WI38 (cell line): ENCODE data around the gene PCBP3.

Experiments used
- H3K4me3 ChIP-seq: 2 replicates; pipeline ENCODE4 v1.5.1; 2011; ENCODE audit warnings: low read depth, mild to moderate bottlenecking, control low read depth, low read length
- TF ChIP-seq, protein P1 (sequence below): IDR thresholded peaks from 2 replicates; pipeline ENCODE4 v1.5.1; 2012; ENCODE audit warnings: low read depth, mild to moderate bottlenecking, control low read depth, low read length

Gene PCBP3

DNA sequence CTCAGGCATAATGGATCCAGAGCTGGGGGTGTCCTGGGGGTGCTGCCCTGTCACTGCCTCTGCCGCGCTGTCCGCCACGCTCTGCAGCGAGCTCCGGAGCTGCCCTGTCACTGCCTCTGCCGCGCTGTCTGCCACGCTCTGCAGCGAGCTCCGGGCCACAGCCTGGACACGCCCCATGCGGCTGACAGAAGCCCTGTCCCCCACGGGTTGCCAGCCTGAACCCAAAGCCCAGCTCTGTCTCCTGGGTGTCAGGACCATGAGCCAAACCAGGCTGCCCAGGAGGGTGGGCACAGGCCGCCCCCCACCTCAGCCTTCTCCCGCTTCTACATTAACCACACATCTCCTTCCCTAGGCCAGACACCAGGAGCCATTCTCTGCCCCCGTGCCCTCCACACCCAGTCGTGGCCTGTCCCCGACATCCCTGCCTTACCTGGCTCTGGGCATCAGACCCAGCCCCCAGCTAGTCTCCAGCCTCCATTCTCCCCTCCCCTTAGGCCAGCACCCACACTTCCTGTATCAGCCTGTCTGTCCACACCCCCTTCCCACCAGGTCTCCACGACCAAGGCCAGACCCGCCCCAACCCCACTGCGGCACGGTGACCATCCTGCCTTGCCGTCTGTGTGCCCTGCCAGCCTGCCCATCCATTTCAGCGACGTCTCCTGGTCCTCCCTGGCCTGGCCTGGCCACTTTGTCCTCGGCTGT is 265.2 kb downstream of the PCBP3 start:
- TF ChIP-seq, protein P1, sequence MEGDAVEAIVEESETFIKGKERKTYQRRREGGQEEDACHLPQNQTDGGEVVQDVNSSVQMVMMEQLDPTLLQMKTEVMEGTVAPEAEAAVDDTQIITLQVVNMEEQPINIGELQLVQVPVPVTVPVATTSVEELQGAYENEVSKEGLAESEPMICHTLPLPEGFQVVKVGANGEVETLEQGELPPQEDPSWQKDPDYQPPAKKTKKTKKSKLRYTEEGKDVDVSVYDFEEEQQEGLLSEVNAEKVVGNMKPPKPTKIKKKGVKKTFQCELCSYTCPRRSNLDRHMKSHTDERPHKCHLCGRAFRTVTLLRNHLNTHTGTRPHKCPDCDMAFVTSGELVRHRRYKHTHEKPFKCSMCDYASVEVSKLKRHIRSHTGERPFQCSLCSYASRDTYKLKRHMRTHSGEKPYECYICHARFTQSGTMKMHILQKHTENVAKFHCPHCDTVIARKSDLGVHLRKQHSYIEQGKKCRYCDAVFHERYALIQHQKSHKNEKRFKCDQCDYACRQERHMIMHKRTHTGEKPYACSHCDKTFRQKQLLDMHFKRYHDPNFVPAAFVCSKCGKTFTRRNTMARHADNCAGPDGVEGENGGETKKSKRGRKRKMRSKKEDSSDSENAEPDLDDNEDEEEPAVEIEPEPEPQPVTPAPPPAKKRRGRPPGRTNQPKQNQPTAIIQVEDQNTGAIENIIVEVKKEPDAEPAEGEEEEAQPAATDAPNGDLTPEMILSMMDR: no peak

DNA sequence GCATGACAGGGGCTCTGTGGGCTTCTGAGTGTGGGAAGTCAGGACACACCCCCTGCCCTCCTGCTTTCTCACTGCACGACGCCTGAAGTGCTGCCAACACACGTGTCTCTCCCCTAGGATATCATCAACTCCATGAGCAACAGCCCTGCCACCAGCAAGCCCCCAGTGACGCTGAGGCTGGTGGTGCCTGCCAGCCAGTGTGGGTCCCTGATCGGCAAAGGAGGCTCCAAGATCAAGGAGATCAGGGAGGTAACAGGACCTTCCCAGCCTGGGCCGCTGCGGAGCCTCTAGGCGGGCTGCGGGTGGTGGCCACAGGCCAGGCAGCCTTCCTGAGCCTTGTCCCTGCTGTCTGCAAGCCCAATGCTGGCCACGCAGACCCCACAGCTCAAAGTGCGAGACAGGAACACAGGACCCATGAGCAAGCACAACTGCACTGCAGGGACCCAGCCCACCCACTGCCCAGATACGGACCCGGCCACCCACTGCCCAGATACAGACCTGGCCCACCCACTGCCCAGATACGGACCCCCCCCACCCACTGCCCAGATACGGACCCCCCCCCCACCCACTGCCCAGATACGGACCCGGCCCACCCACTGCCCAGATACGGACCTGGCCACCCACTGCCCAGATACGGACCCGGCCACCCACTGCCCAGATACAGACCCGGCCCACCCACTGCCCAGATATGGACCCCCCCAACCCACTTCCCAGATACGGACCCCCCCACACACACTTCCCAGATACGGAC is 265.9 kb downstream of the PCBP3 start:
- TF ChIP-seq, protein P1: no peak

More for the DNA sequence above, 265.2 kb downstream of the PCBP3 start:
- H3K4me3 ChIP-seq: no peak overlapping the region

GRCh38 chr21:45910155-45910547 is 266.6 kb downstream of the PCBP3 start:
- no peak overlapping the region for H3K4me3 ChIP-seq
- TF ChIP-seq, protein P1: no peak

More for the DNA sequence above, 265.9 kb downstream of the PCBP3 start:
- H3K4me3 ChIP-seq: no peak overlapping the region

DNA sequence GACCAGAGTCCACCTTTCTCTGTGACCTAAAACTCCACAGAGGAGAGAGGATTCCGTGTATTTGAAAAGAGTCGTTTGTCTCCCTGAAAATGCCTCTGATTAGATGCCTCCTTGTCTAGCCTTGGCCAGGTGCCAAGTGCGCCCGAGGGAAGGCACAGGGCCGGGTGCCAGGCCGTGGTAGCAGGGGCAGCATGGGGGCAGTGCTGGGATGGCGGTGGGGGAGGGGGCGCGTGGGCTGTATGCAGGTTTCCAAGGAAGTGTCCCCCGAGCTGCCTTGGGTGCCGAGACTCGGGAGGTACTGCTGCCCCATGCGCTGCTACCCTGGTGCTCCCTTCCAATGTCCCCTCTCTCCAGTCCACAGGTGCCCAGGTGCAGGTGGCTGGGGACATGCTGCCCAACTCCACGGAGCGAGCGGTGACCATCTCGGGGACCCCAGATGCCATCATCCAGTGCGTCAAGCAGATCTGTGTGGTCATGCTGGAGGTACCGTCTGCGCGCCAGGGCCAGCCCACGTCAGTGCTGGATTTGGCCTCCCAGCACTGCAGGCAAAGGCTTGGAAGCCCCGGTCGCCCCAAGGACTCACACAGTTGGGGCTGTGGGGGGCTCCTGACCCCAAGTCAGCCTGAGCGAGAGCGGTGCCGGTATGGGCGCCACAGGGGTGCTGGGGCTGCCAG is 267.2 kb downstream of the PCBP3 start:
- TF ChIP-seq, protein P1: no peak
- H3K4me3 ChIP-seq: no peak overlapping the region

GRCh38 chr21:45911806-45912325 is 268.3 kb downstream of the PCBP3 start:
- H3K4me3 ChIP-seq: no peak overlapping the region
- TF ChIP-seq, protein P1: no peak

GRCh38 chr21:45912611-45913417 is 269.3 kb downstream of the PCBP3 start:
- TF ChIP-seq, protein P1: no peak
- H3K4me3 ChIP-seq: no peak overlapping the region
